Loucy (cell line): Measurements from ENCODE around the gene RNF125.
A peak's percentile ranks its signal among the peaks of the same experiment; 100 is the strongest.

Experiments used
- H2AFZ ChIP-seq: fragments of 200-600 bp; sonication (generic); 2 replicates; pipeline ENCODE4 v1.6.0; 2016; ENCODE audit warnings: antibody characterized with exemption, mild to moderate bottlenecking, low read length, moderate library complexity
- H3F3A ChIP-seq: fragments of 200-600 bp; 2 replicates; pipeline ENCODE4 v1.6.0; 2016; ENCODE audit warnings: antibody characterized with exemption, low read depth, mild to moderate bottlenecking
- H3K27me3 ChIP-seq: fragments of 200-600 bp; sonication (generic); 2 replicates; pipeline ENCODE4 v1.6.1; 2014; ENCODE audit warnings: low read length, mild to moderate bottlenecking; ENCODE audit not compliant: insufficient read depth, poor library complexity, severe bottlenecking
- H3K36me3 ChIP-seq: fragments of 200-600 bp; sonication (generic); 2 replicates; pipeline ENCODE4 v1.6.1; 2016; ENCODE audit warnings: low read length; ENCODE audit not compliant: insufficient read depth
- H3K4me1 ChIP-seq: fragments of 200-600 bp; sonication (generic); 2 replicates; pipeline ENCODE4 v1.5.1; 2014; ENCODE audit warnings: low read length, mild to moderate bottlenecking; ENCODE audit not compliant: insufficient read depth, poor library complexity, severe bottlenecking
- H3K4me2 ChIP-seq: fragments of 200-600 bp; sonication (generic); 2 replicates; pipeline ENCODE4 v1.6.0; 2014; ENCODE audit warnings: antibody characterized with exemption, low read length, low read depth, mild to moderate bottlenecking; ENCODE audit not compliant: poor library complexity, severe bottlenecking
- H3K4me3 ChIP-seq: fragments of 200-600 bp; sonication (generic); 2 replicates; pipeline ENCODE4 v1.5.1; 2014; ENCODE audit warnings: low read length, mild to moderate bottlenecking, mixed read lengths; ENCODE audit not compliant: poor library complexity, severe bottlenecking
- H3K79me2 ChIP-seq: fragments of 200-600 bp; sonication (generic); 2 replicates; pipeline ENCODE4 v1.6.1; 2014; ENCODE audit warnings: low read length; ENCODE audit not compliant: insufficient read depth
- H3K9ac ChIP-seq: fragments of 200-600 bp; sonication (generic); 2 replicates; pipeline ENCODE4 v1.6.0; 2014; ENCODE audit warnings: mild to moderate bottlenecking, low read depth, low read length, moderate library complexity; ENCODE audit not compliant: poor library complexity, severe bottlenecking
- H3K9me2 ChIP-seq: fragments of 200-600 bp; sonication (generic); replicated peaks from 2 replicates; pipeline ENCODE4 v1.6.1; 2016; ENCODE audit warnings: low read depth, low read length, mixed read lengths
- H3K9me3 ChIP-seq: fragments of 200-600 bp; sonication (generic); 2 replicates; pipeline ENCODE4 v1.6.1; 2014; ENCODE audit warnings: mild to moderate bottlenecking, antibody characterized with exemption, low read length, low read depth; ENCODE audit not compliant: insufficient read depth
- H4K20me1 ChIP-seq: fragments of 200-600 bp; sonication (generic); 2 replicates; pipeline ENCODE4 v1.6.0; 2014; ENCODE audit warnings: antibody characterized with exemption, low read length, mild to moderate bottlenecking; ENCODE audit not compliant: insufficient read depth, poor library complexity, severe bottlenecking
- EZH2phosphoT487 ChIP-seq: fragments of 200-600 bp; IDR thresholded peaks from 2 replicates; pipeline ENCODE4 v1.6.1; 2018; ENCODE audit warnings: antibody characterized with exemption, mild to moderate bottlenecking, moderate library complexity, borderline replicate concordance
- TF ChIP-seq, protein P1 (sequence below): fragments of 200-600 bp; sonication (generic); conservative IDR thresholded peaks from 2 replicates; pipeline ENCODE4 v1.5.1; 2014; ENCODE audit warnings: mild to moderate bottlenecking, antibody characterized with exemption, low read length

RNF125 gene

DNA sequence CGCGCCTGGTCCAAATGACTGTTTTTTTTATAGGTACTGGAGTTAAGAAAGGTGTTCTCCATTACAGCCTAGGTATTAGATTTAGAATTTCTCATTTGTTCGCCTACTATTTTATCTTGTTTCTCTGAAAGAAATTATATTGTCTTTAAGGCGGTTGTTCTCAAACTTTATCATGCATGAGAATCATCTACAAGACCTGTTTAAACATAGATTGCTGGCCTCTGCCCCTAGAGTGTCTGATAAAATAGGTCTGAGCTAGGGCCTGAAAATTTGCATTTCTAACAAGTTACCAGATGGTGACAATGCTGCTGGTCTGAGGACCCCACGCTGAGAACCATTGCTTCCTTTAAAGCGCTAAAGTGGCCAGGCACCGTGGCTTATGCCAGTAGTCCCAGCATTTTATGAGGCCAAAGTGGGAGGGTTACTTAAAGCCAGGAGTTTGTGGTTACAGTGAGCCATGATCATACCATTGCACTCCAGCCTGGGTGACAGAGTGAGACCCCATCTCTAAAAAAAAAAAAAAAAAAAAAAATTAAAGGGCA is 39.1 kb downstream of the RNF125 start:
- H3K36me3 ChIP-seq, result peaks cover 13% of the 10 kb centered on the region; the same call in 1 of the 2 replicates
- TF ChIP-seq EZH2phosphoT487, result no peak
- TF ChIP-seq, protein P1, sequence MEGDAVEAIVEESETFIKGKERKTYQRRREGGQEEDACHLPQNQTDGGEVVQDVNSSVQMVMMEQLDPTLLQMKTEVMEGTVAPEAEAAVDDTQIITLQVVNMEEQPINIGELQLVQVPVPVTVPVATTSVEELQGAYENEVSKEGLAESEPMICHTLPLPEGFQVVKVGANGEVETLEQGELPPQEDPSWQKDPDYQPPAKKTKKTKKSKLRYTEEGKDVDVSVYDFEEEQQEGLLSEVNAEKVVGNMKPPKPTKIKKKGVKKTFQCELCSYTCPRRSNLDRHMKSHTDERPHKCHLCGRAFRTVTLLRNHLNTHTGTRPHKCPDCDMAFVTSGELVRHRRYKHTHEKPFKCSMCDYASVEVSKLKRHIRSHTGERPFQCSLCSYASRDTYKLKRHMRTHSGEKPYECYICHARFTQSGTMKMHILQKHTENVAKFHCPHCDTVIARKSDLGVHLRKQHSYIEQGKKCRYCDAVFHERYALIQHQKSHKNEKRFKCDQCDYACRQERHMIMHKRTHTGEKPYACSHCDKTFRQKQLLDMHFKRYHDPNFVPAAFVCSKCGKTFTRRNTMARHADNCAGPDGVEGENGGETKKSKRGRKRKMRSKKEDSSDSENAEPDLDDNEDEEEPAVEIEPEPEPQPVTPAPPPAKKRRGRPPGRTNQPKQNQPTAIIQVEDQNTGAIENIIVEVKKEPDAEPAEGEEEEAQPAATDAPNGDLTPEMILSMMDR, result no peak
- H3K9me3 ChIP-seq, result no peaks in the 10 kb centered on the region

DNA sequence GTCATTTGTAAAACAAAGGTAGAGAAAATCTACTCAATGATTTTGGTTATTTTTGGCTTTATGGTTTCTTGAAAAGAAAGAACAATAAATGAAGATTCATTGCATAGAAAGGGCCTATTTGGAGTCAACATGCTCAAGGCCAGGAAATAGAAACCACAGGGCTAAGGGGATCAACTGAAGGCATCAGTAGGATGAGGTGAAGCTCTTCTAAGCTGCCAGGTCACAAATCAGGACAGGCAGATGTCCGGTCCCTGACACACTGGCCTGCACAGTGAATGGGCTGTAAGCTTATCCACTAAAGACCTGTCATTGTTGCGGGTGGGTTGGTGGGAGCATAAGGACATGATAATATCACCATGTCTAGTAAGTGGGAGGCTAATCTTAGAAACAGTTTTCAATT is 41.4 kb downstream of the RNF125 start:
- Histone ChIP-seq H4K20me1 (no peaks in the 10 kb centered on the region), H2AFZ (no peak overlapping the region), H3K36me3 (peaks cover 18% of the 10 kb centered on the region; the same call in 1 of the 2 replicates), H3K4me1 (peaks cover 46% of the 10 kb centered on the region), H3K9ac (no peak overlapping the region), H3K9me2 (no peaks in the 10 kb centered on the region), H3K27me3 (no peaks in the 10 kb centered on the region), H3F3A (peaks cover 12% of the 10 kb centered on the region; the same call in 1 of the 2 replicates), H3K4me3 (peak overlapping the region; percentile 13), H3K9me3 (no peaks in the 10 kb centered on the region), H3K79me2 (peaks cover 18% of the 10 kb centered on the region), H3K4me2 (peak overlapping the region; percentile 58)
- no peak for TF ChIP-seq EZH2phosphoT487
- TF ChIP-seq, protein P1, result no peak

More for the DNA sequence above, 39.1 kb downstream of the RNF125 start:
- Histone ChIP-seq H3F3A (peaks cover 12% of the 10 kb centered on the region; the same call in 1 of the 2 replicates), H3K9me2 (no peaks in the 10 kb centered on the region), H3K4me3 (peak overlapping the region; percentile 40), H2AFZ (no peak overlapping the region), H3K79me2 (peaks cover 18% of the 10 kb centered on the region), H4K20me1 (no peaks in the 10 kb centered on the region), H3K9ac (no peak overlapping the region), H3K4me2 (peak overlapping the region; percentile 46), H3K27me3 (no peaks in the 10 kb centered on the region), H3K4me1 (peaks cover 46% of the 10 kb centered on the region)

DNA sequence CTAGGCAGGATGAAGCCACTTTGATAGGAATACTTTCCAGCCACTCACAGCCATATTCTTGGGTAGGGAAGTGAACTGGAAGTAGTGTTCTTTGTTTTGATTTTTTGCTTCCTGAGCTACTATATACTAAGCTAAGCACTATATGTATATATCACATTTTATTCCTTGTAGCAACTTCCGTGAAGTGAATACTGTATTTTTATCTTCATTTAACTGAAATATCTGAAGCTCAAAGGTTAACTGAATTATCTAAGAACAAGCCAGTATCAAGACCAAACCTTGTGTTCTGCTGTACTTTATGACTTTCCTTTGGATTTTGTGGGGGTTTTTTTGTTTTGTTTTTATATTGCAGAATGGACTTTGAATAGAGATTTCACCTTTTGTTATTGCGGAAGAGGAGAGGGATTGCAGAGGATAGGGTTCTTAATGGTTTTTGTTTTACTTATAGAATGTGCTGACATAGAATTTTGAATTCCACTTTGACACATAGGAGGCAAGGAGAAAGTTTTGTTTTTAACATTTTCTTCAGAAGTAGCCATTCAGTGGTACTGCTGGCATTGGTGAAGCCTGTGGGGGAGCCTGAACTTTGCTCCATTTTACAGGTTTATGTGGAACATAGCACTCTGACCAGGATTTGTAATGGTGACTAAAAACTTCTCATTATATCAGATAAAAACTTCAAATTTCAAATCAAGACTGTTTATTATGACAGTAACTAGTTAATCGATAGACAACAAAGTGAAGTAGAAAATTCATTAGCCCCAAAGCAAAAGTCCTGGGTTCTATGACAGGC is 48.9 kb downstream of the RNF125 start:
- Histone ChIP-seq H3F3A (no peaks in the 10 kb centered on the region; the same call in 1 of the 2 replicates), H3K4me3 (no peak overlapping the region), H3K9ac (no peak overlapping the region), H3K4me2 (no peak overlapping the region), H3K9me2 (no peaks in the 10 kb centered on the region), H3K27me3 (no peaks in the 10 kb centered on the region), H3K79me2 (no peaks in the 10 kb centered on the region), H4K20me1 (no peaks in the 10 kb centered on the region), H3K4me1 (no peaks in the 10 kb centered on the region), H3K36me3 (peaks cover 17% of the 10 kb centered on the region; the same call in 1 of the 2 replicates), H2AFZ (no peak overlapping the region), H3K9me3 (no peaks in the 10 kb centered on the region)
- TF ChIP-seq, protein P1, result no peak
- no peak for TF ChIP-seq EZH2phosphoT487
